HEK293 (cell line): ENCODE measurements around the gene LPXN.

ENCODE experiments used
- CTCF ChIP-seq: fragments of 450-650 bp; formaldehyde crosslinking; IDR thresholded peaks from 2 replicates; pipeline ENCODE4 v1.5.1; 2016; ENCODE audit warnings: missing biosample characterization, missing genetic modification characterization
- MZF1 ChIP-seq: fragments of 450-650 bp; formaldehyde crosslinking; IDR thresholded peaks from 2 replicates; pipeline ENCODE4 v1.5.1; 2017; ENCODE audit warnings: missing biosample characterization, missing genetic modification characterization, borderline replicate concordance
- REPIN1 ChIP-seq: fragments of 450-650 bp; formaldehyde crosslinking; IDR thresholded peaks from 2 replicates; pipeline ENCODE4 v1.5.1; 2017; ENCODE audit warnings: missing biosample characterization, missing genetic modification characterization, low read depth
- SP2 ChIP-seq: fragments of 450-650 bp; formaldehyde crosslinking; IDR thresholded peaks from 2 replicates; pipeline ENCODE4 v1.5.1; 2016; ENCODE audit warnings: missing biosample characterization, missing genetic modification characterization
- YY1 ChIP-seq: fragments of 450-650 bp; formaldehyde crosslinking; IDR thresholded peaks from 2 replicates; pipeline ENCODE4 v1.5.1; 2018; ENCODE audit warnings: missing biosample characterization, missing genetic modification characterization
- ZBTB49 ChIP-seq: fragments of 450-650 bp; formaldehyde crosslinking; IDR thresholded peaks from 2 replicates; pipeline ENCODE4 v1.5.1; 2016; ENCODE audit warnings: missing biosample characterization, missing genetic modification characterization, low read depth
- ZFP3 ChIP-seq: fragments of 450-650 bp; formaldehyde crosslinking; IDR thresholded peaks from 2 replicates; pipeline ENCODE4 v1.5.1; 2016; ENCODE audit warnings: low read depth, missing biosample characterization, missing genetic modification characterization
- ZNF121 ChIP-seq: fragments of 450-650 bp; formaldehyde crosslinking; IDR thresholded peaks from 2 replicates; pipeline ENCODE4 v1.5.1; 2016; ENCODE audit warnings: missing biosample characterization, missing genetic modification characterization
- ZNF274 ChIP-seq, 2 experiments: fragments of 200-500 bp in 1 of 2; fragments of 450-650 bp in 1 of 2; sonication (Bioruptor generic) in 1 of 2; formaldehyde crosslinking in 1 of 2; IDR thresholded peaks; 2 replicates each; pipeline versions ENCODE4 v1.5.1 to v1.6.1; 2014 to 2016; ENCODE audit warnings: borderline replicate concordance in 1 of 2, inconsistent platforms in 1 of 2, low read length in 1 of 2, missing biosample characterization in 1 of 2, missing genetic modification characterization in 1 of 2
- ZNF324 ChIP-seq: fragments of 450-650 bp; formaldehyde crosslinking; IDR thresholded peaks from 2 replicates; pipeline ENCODE4 v1.5.1; 2016; ENCODE audit warnings: missing biosample characterization, missing genetic modification characterization
- ZNF624 ChIP-seq: fragments of 450-650 bp; formaldehyde crosslinking; IDR thresholded peaks from 2 replicates; pipeline ENCODE4 v1.5.1; 2017; ENCODE audit warnings: missing biosample characterization, missing genetic modification characterization
- ZNF776 ChIP-seq: fragments of 450-650 bp; formaldehyde crosslinking; IDR thresholded peaks from 2 replicates; pipeline ENCODE4 v1.5.0; 2017; ENCODE audit warnings: missing biosample characterization, missing genetic modification characterization, borderline replicate concordance
- ZNF792 ChIP-seq: fragments of 450-650 bp; formaldehyde crosslinking; IDR thresholded peaks from 2 replicates; pipeline ENCODE4 v1.5.1; 2016; ENCODE audit warnings: missing biosample characterization, missing genetic modification characterization
- TF ChIP-seq, protein P1 (sequence below): fragments of 450-650 bp; formaldehyde crosslinking; IDR thresholded peaks from 2 replicates; pipeline ENCODE4 v1.5.1; 2016; ENCODE audit warnings: missing biosample characterization, missing genetic modification characterization, borderline replicate concordance

- TF ChIP-seq ZNF776 (tag by site-specific recombination) (no peak), ZNF324 (tag by site-specific recombination) (no peak), ZNF624 (tag by site-specific recombination) (no peak), SP2 (tag by site-specific recombination) (no peak), ZNF121 (tag by site-specific recombination) (no peak), ZBTB49 (tag by site-specific recombination) (no peak), ZNF274 (IDR thresholded peaks at IDR 0.05; ENCODE audit: low read length) (no peak), ZNF274 (tag by site-specific recombination; IDR thresholded peaks at IDR 0.05; ENCODE audit: borderline replicate concordance) (no peak), MZF1 (tag by site-specific recombination) (no peak), CTCF (tag by site-specific recombination) (no peak), YY1 (no peak), ZNF792 (tag by site-specific recombination) (no peak), REPIN1 (tag by site-specific recombination) (no peak), ZFP3 (tag by site-specific recombination) (no peak)
- TF ChIP-seq, protein P1, sequence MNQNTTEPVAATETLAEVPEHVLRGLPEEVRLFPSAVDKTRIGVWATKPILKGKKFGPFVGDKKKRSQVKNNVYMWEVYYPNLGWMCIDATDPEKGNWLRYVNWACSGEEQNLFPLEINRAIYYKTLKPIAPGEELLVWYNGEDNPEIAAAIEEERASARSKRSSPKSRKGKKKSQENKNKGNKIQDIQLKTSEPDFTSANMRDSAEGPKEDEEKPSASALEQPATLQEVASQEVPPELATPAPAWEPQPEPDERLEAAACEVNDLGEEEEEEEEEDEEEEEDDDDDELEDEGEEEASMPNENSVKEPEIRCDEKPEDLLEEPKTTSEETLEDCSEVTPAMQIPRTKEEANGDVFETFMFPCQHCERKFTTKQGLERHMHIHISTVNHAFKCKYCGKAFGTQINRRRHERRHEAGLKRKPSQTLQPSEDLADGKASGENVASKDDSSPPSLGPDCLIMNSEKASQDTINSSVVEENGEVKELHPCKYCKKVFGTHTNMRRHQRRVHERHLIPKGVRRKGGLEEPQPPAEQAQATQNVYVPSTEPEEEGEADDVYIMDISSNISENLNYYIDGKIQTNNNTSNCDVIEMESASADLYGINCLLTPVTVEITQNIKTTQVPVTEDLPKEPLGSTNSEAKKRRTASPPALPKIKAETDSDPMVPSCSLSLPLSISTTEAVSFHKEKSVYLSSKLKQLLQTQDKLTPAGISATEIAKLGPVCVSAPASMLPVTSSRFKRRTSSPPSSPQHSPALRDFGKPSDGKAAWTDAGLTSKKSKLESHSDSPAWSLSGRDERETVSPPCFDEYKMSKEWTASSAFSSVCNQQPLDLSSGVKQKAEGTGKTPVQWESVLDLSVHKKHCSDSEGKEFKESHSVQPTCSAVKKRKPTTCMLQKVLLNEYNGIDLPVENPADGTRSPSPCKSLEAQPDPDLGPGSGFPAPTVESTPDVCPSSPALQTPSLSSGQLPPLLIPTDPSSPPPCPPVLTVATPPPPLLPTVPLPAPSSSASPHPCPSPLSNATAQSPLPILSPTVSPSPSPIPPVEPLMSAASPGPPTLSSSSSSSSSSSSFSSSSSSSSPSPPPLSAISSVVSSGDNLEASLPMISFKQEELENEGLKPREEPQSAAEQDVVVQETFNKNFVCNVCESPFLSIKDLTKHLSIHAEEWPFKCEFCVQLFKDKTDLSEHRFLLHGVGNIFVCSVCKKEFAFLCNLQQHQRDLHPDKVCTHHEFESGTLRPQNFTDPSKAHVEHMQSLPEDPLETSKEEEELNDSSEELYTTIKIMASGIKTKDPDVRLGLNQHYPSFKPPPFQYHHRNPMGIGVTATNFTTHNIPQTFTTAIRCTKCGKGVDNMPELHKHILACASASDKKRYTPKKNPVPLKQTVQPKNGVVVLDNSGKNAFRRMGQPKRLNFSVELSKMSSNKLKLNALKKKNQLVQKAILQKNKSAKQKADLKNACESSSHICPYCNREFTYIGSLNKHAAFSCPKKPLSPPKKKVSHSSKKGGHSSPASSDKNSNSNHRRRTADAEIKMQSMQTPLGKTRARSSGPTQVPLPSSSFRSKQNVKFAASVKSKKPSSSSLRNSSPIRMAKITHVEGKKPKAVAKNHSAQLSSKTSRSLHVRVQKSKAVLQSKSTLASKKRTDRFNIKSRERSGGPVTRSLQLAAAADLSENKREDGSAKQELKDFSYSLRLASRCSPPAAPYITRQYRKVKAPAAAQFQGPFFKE (tag by site-specific recombination) = no peak
Observed at GRCh38 chr11:58609723-58610122, 34.1 kb upstream of the LPXN start.
